Thoracic aorta (tissue), 2 donors: ENCODE data around the gene CENPP. TPM values are rescaled to one million over a fixed set of nuclear protein-coding genes. Genes with fewer than 3 reads are reported as not detected.

Source experiments
- ATAC-seq: fragments of 150-250 bp; one replicate; pipeline ENCODE4 v1.8.0; 2017; ENCODE audit warnings: low read depth; ENCODE audit not compliant: insufficient number of reproducible peaks, low FRiP score
- DNase-seq: peaks from one replicate; pipeline ENCODE4 v3.0.0-alpha.2; 2020; ENCODE audit warnings: low spot score
- H3K27ac ChIP-seq, 2 donors: fragments of 200-600 bp; sonication (generic); 1 replicate in 1 of 2; 2 replicates in 1 of 2; pipeline ENCODE4 v1.5.1; 2016; ENCODE audit warnings: mild to moderate bottlenecking in 2 of 2, moderate library complexity in 2 of 2
- H3K27me3 ChIP-seq: fragments of 200-600 bp; sonication (generic); replicated peaks from 2 replicates; pipeline ENCODE4 v1.6.0; 2016; ENCODE audit warnings: mild to moderate bottlenecking; ENCODE audit not compliant: insufficient read depth
- H3K36me3 ChIP-seq: fragments of 200-600 bp; sonication (generic); one replicate; pipeline ENCODE4 v1.5.1; 2016
- H3K4me1 ChIP-seq, 2 donors: fragments of 200-600 bp; sonication (generic); 1 replicate in 1 of 2; 2 replicates in 1 of 2; pipeline versions ENCODE4 v1.5.1 to v1.6.0; 2016; ENCODE audit warnings: low read depth in 2 of 2, mild to moderate bottlenecking in 1 of 2; ENCODE audit not compliant: control insufficient read depth in 1 of 2
- H3K4me3 ChIP-seq: fragments of 200-600 bp; sonication (generic); 2 replicates; pipeline ENCODE4 v1.5.1; 2016; ENCODE audit warnings: mild to moderate bottlenecking
- H3K9me3 ChIP-seq: fragments of 200-600 bp; sonication (generic); 2 replicates; pipeline ENCODE4 v1.5.1; 2016
- total RNA-seq, 2 donors: library from RNA; depleted of rRNA; stranded (reverse); fragments of >200 nt; gene quantifications; one replicate each; pipeline versions ENCODE4 v1.1.0 to v1.2.3, GENCODE V29; 2016
- TF ChIP-seq, protein P1 (sequence below): fragments of 200-600 bp; sonication (generic); IDR thresholded peaks from one replicate; pipeline ENCODE4 v1.5.1; 2019; ENCODE audit warnings: antibody characterized with exemption

The CENPP gene
- total RNA-seq, 2 donors from 2014 or later, result 3.8 to 13.6 TPM

DNA sequence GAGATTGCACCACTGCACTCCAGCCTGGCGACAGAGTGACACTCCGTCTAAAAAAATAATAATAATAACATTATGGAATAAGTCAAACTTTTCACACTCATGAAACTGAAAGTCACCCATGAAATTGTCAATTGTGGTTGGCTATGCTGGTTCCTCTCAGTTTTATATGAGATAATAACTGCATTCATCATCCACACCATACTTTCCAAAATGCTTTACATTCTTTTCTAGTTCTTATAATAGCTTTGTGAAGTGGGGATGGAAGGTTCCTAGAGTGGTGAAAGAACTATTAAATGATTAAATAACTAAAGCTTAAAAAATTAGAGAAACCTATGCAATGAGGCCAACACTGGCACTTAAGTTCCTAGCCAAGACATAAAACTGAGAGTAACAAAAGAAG lies 169.1 kb downstream of the CENPP start:
- Histone ChIP-seq H3K27ac (no peak overlapping the region), H3K4me3 (no peak overlapping the region), H3K27me3 (no peaks in the 10 kb centered on the region), H3K9me3 (no peaks in the 10 kb centered on the region), H3K4me1 (peaks cover 0 to 55% of the 10 kb centered on the region in 2 donors), H3K36me3 (no peaks in the 10 kb centered on the region)
- DNase-seq, result no peak
- ATAC-seq, result no peak
- TF ChIP-seq, protein P1, sequence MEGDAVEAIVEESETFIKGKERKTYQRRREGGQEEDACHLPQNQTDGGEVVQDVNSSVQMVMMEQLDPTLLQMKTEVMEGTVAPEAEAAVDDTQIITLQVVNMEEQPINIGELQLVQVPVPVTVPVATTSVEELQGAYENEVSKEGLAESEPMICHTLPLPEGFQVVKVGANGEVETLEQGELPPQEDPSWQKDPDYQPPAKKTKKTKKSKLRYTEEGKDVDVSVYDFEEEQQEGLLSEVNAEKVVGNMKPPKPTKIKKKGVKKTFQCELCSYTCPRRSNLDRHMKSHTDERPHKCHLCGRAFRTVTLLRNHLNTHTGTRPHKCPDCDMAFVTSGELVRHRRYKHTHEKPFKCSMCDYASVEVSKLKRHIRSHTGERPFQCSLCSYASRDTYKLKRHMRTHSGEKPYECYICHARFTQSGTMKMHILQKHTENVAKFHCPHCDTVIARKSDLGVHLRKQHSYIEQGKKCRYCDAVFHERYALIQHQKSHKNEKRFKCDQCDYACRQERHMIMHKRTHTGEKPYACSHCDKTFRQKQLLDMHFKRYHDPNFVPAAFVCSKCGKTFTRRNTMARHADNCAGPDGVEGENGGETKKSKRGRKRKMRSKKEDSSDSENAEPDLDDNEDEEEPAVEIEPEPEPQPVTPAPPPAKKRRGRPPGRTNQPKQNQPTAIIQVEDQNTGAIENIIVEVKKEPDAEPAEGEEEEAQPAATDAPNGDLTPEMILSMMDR, result no peak

DNA sequence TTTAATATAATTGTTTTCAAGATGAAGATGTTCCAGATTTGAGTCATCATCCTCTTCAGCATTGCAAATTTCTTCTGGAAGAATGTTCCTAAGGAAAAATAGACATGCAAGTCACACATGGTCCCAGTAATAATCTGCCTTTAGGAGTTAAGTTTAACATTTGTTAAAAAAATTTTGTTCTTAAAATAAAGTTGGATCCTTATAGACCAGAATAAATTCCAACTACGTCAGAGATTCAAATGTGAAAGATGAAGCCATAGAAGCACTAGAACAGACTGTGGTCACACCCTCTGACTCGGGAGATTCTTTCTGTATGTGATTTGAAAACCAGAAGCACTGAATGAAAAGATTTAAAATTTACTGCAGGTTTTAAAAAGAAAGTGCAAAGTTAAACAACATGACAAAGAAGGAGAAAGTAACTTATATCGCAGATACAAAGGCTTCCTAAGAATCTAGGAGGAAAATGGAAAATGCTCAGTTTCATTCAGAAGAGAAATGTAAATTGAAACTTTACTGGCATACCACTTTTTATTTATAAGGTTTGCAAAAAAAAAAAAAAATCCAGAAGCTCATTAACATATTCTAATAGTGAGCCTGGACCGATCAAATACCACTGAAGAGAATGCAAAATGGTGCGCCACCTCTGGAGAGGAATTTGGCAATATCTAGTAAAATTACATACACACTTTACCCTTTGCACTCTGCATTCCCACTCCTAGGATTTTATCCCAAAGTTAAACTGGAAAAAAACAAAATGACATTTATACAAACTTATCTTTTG lies 170.8 kb downstream of the CENPP start:
- Histone ChIP-seq H3K4me3 (no peak overlapping the region), H3K9me3 (no peaks in the 10 kb centered on the region), H3K27ac (no peak overlapping the region), H3K27me3 (no peaks in the 10 kb centered on the region), H3K36me3 (no peaks in the 10 kb centered on the region), H3K4me1 (peaks cover 5 to 49% of the 10 kb centered on the region in 2 donors)
- no peak for DNase-seq
- ATAC-seq, result no peak
- TF ChIP-seq, protein P1, result no peak

DNA sequence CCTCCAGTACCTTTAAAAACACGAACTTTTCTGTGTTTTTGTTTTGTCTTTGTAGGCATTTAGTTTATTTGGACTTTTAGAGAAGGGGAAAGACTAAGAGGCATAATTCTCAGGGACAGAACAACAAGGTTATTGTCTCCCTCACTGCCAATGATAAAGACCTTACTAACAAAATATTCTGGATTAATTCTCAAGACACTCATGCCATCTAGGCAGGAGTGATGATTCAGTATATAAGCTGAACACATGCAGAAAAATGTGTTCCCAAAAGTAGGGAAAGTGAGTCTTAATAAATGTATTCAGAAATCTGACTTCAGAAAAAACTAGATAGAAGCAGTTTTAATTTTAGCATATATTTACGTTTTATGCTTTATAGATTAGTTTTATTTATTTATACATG lies 173.9 kb downstream of the CENPP start:
- Histone ChIP-seq H3K4me1 (peaks cover 15 to 66% of the 10 kb centered on the region in 2 donors), H3K27me3 (no peaks in the 10 kb centered on the region), H3K27ac (peak overlapping the region; percentile 53 to 60), H3K36me3 (no peaks in the 10 kb centered on the region), H3K4me3 (no peak overlapping the region), H3K9me3 (no peaks in the 10 kb centered on the region)
- ATAC-seq (no peak), DNase-seq (no peak)
- TF ChIP-seq, protein P1, result no peak

DNA sequence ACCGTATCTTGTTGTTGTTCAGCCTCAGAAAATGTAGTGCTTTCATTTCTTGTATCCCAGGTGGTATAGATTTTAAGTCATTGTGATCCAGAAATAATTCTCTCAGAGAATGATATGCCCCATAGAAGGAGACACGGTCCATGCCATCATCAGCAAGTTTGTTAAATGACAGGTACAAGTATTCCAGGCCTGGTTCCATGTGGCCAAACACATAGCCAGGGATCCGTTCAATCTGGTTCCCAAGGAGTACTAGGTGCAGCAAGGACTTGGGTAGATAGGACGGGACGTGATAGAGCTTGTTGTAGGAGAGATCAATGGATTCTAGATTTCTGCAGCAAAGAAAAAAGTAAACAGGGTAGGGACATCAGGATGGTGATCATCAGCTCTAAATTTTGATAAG lies 175.0 kb downstream of the CENPP start:
- peaks cover 24 to 71% of the 10 kb centered on the region in 2 donors for H3K4me1 ChIP-seq
- no peak for ATAC-seq
- no peaks in the 10 kb centered on the region for H3K9me3 ChIP-seq
- H3K4me3 ChIP-seq, result no peak overlapping the region
- H3K27me3 ChIP-seq, result no peaks in the 10 kb centered on the region
- TF ChIP-seq, protein P1, result no peak
- DNase-seq, result no peak
- H3K36me3 ChIP-seq, result no peaks in the 10 kb centered on the region
- peak overlapping the region; percentile 70 to 79 for H3K27ac ChIP-seq

DNA sequence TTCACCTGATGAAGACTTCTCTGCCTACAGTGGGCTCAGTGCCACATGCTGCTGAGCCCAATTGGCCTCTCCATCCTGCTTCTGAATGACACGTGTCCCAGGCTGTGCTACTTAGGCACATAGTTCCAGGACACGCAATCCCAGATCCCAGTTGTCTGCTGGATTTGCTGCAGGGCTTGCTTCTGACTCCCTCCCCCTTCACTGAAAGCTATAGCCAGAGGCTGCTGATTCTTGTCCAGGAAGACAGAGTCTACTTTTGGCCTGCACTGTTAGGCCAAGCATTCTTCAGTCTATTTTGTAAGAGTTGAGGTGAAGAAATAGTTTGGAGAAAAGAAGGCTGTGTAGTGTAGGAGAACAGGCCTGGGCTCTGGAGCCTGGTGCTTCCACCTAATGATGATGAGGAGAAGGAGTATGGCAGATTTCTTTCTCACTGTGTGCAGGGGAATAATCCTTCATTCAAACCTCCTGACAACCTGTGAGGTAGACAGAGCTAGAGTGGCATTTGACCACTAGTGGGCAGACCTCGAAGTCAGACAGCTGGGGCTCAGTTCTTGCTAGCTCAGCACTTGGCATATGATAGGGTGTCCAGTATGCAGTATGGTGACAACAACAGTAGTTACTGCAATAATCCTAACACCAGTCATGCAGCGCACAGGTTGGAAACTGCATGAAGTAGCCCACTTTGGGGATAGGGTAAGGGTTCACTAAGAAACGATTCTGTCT lies 176.1 kb downstream of the CENPP start:
- Histone ChIP-seq H3K4me1 (peaks cover 29 to 68% of the 10 kb centered on the region in 2 donors), H3K4me3 (no peak overlapping the region), H3K27me3 (no peaks in the 10 kb centered on the region), H3K36me3 (no peaks in the 10 kb centered on the region), H3K9me3 (no peaks in the 10 kb centered on the region), H3K27ac (peak overlapping the region; percentile 70 to 79)
- TF ChIP-seq, protein P1, result peak; percentile 21
- DNase-seq (peak; percentile 25), ATAC-seq (peak; percentile 70)
